Neural progenitor cell (in vitro differentiated cells): Measurements from ENCODE around the gene PAQR8. TPM values are rescaled to one million over a fixed set of nuclear protein-coding genes. Genes with fewer than 3 reads are reported as not detected.

ENCODE experiments used
- DNase-seq: peaks from one replicate; pipeline ENCODE4 v3.0.0-alpha.2; 2016; ENCODE audit warnings: low spot score
- H2AFZ ChIP-seq: fragments of 200-600 bp; sonication (generic); replicated peaks from 2 replicates; pipeline ENCODE4 v1.6.1; 2016; ENCODE audit warnings: antibody characterized with exemption
- H3F3A ChIP-seq: fragments of 200-600 bp; sonication (generic); 2 replicates; pipeline ENCODE4 v1.6.1; 2016; ENCODE audit warnings: antibody characterized with exemption, low read depth
- H3K27ac ChIP-seq: fragments of 200-600 bp; sonication (generic); 2 replicates; pipeline ENCODE4 v1.5.1; 2016; ENCODE audit warnings: mild to moderate bottlenecking
- H3K27me3 ChIP-seq: fragments of 200-600 bp; sonication (generic); 2 replicates; pipeline ENCODE4 v1.6.1; 2016; ENCODE audit warnings: mild to moderate bottlenecking, moderate library complexity
- H3K36me3 ChIP-seq: fragments of 200-600 bp; sonication (generic); 2 replicates; pipeline ENCODE4 v1.5.1; 2016
- H3K4me1 ChIP-seq: fragments of 200-600 bp; sonication (generic); 2 replicates; pipeline ENCODE4 v1.6.1; 2016; ENCODE audit warnings: mixed run types
- H3K4me2 ChIP-seq: fragments of 200-600 bp; sonication (generic); 2 replicates; pipeline ENCODE4 v1.6.1; 2016
- H3K4me3 ChIP-seq: fragments of 200-600 bp; sonication (generic); 2 replicates; pipeline ENCODE4 v1.5.1; 2016
- H3K79me2 ChIP-seq: fragments of 200-600 bp; sonication (generic); 2 replicates; pipeline ENCODE4 v1.6.1; 2016; ENCODE audit warnings: low read depth
- H3K9ac ChIP-seq: fragments of 200-600 bp; sonication (generic); 2 replicates; pipeline ENCODE4 v1.6.1; 2016
- H3K9me3 ChIP-seq: fragments of 200-600 bp; sonication (generic); 2 replicates; pipeline ENCODE4 v1.5.1; 2016; ENCODE audit warnings: low read depth
- H4K20me1 ChIP-seq: fragments of 200-600 bp; sonication (generic); 2 replicates; pipeline ENCODE4 v1.6.1; 2016; ENCODE audit warnings: low read depth
- H3K27ac Mint-ChIP-seq: 3 replicates; pipeline ENCODE4 v1.8.0; 2021; ENCODE audit warnings: mixed read lengths
- H3K27me3 Mint-ChIP-seq: 2 replicates; pipeline ENCODE4 v1.8.0; 2022; ENCODE audit warnings: low read depth, mild to moderate bottlenecking, inconsistent platforms, moderate library complexity, mixed read lengths; ENCODE audit not compliant: insufficient read depth
- H3K36me3 Mint-ChIP-seq: 3 replicates; pipeline ENCODE4 v1.8.0; 2021; ENCODE audit warnings: mixed read lengths
- H3K4me1 Mint-ChIP-seq: 3 replicates; pipeline ENCODE4 v1.8.0; 2021; ENCODE audit warnings: mixed read lengths
- H3K4me3 Mint-ChIP-seq: 3 replicates; pipeline ENCODE4 v1.8.0; 2021; ENCODE audit warnings: mild to moderate bottlenecking, moderate library complexity, mixed read lengths
- H3K9me3 Mint-ChIP-seq: 3 replicates; pipeline ENCODE4 v1.8.0; 2020; ENCODE audit warnings: mixed read lengths
- EZH2 ChIP-seq: fragments of 200-600 bp; sonication (generic); IDR thresholded peaks from 2 replicates; pipeline ENCODE4 v1.6.1; 2017; ENCODE audit warnings: antibody characterized with exemption, mild to moderate bottlenecking, moderate library complexity
- EZH2phosphoT487 ChIP-seq: fragments of 200-600 bp; sonication (generic); IDR thresholded peaks from 2 replicates; pipeline ENCODE4 v1.6.1; 2017; ENCODE audit warnings: antibody characterized with exemption
- total RNA-seq: library from RNA; depleted of rRNA; stranded (reverse); fragments of >200 nt; gene quantifications from 2 replicates; pipeline ENCODE4 v1.2.3, GENCODE V29; 2015; ENCODE audit warnings: low replicate concordance
- TF ChIP-seq, protein P1 (sequence below): fragments of 200-600 bp; sonication (generic); IDR thresholded peaks from 2 replicates; pipeline ENCODE4 v1.5.1; 2017; ENCODE audit warnings: antibody characterized with exemption, mild to moderate bottlenecking

The PAQR8 gene
- total RNA-seq, 1 donor from 2014 or later = 16.9 TPM

DNA sequence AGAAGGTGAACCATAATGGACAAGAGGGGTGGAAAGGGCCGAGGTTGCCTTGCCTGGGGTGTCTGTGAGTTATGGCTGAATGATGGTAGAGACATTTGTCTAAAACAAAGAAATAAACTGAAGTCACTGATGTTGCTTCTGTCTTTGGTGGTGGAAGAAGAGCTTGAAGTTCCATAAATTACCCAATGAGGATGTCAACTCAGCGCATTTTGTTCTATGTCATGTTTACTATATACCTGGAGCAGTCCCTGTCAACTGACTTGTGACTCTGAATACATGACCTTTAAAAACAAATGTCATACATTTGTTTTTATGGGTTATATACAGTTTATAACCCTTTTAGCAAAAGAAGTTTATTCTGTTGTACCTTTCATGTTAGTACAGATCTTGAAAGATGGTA is 60.2 kb downstream of the PAQR8 start:
- H3K27ac ChIP-seq = no peak overlapping the region
- no peaks in the 10 kb centered on the region for H3K27me3 Mint-ChIP-seq
- H2AFZ ChIP-seq = no peak overlapping the region
- H3K4me1 Mint-ChIP-seq = peaks cover 18% of the 10 kb centered on the region
- no peaks in the 10 kb centered on the region for H3K9me3 Mint-ChIP-seq
- H3K36me3 Mint-ChIP-seq = no peaks in the 10 kb centered on the region
- no peaks in the 10 kb centered on the region for H3K27me3 ChIP-seq
- no peak for DNase-seq
- no peak overlapping the region for H3K4me3 ChIP-seq
- H3K9ac ChIP-seq = no peak overlapping the region
- no peaks in the 10 kb centered on the region for H3K9me3 ChIP-seq
- no peaks in the 10 kb centered on the region for H3K36me3 ChIP-seq
- no peak overlapping the region for H3K27ac Mint-ChIP-seq
- TF ChIP-seq, protein P1, sequence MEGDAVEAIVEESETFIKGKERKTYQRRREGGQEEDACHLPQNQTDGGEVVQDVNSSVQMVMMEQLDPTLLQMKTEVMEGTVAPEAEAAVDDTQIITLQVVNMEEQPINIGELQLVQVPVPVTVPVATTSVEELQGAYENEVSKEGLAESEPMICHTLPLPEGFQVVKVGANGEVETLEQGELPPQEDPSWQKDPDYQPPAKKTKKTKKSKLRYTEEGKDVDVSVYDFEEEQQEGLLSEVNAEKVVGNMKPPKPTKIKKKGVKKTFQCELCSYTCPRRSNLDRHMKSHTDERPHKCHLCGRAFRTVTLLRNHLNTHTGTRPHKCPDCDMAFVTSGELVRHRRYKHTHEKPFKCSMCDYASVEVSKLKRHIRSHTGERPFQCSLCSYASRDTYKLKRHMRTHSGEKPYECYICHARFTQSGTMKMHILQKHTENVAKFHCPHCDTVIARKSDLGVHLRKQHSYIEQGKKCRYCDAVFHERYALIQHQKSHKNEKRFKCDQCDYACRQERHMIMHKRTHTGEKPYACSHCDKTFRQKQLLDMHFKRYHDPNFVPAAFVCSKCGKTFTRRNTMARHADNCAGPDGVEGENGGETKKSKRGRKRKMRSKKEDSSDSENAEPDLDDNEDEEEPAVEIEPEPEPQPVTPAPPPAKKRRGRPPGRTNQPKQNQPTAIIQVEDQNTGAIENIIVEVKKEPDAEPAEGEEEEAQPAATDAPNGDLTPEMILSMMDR = no peak
- TF ChIP-seq EZH2 (no peak), EZH2phosphoT487 (no peak)
- peaks cover 15% of the 10 kb centered on the region for H3K79me2 ChIP-seq
- no peaks in the 10 kb centered on the region for H4K20me1 ChIP-seq
- peaks cover 15% of the 10 kb centered on the region for H3F3A ChIP-seq
- peak overlapping the region; percentile 86 for H3K4me2 ChIP-seq
- H3K4me1 ChIP-seq = peaks cover 20% of the 10 kb centered on the region
- H3K4me3 Mint-ChIP-seq = no peak overlapping the region

DNA sequence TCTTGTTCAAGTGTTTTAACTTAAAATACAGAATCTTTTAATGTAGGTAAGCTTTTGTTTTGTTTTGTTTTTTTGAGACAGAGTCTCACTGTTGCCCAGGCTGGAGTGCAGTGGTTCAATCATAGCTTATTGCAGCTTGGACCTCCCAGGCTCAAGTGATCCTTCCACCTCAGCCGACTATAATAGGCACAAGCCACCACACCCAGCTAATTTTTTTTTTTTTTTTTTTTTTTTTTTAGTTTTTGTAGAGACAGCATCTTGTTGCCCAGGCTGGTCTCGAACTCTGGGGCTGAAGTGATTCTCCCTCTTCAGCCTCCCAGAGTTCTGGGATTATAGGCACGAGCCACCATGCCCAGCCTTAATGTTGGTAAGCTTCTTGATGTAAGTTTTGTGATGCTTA is 61.5 kb downstream of the PAQR8 start:
- Histone ChIP-seq H3K9me3 (no peaks in the 10 kb centered on the region), H2AFZ (no peak overlapping the region), H3K36me3 (no peaks in the 10 kb centered on the region), H3F3A (peaks cover 14% of the 10 kb centered on the region), H3K27ac (no peak overlapping the region), H3K27me3 (no peaks in the 10 kb centered on the region), H3K4me1 (peaks cover 20% of the 10 kb centered on the region), H3K4me2 (no peak overlapping the region), H3K79me2 (peaks cover 15% of the 10 kb centered on the region), H3K4me3 (no peak overlapping the region), H3K9ac (no peak overlapping the region), H4K20me1 (no peaks in the 10 kb centered on the region)
- Mint-ChIP-seq H3K36me3 (peaks cover 4% of the 10 kb centered on the region), H3K27ac (no peak overlapping the region), H3K4me1 (peaks cover 11% of the 10 kb centered on the region), H3K4me3 (no peak overlapping the region), H3K27me3 (no peaks in the 10 kb centered on the region), H3K9me3 (no peaks in the 10 kb centered on the region)
- DNase-seq = no peak
- TF ChIP-seq, protein P1 = no peak
- no peak for TF ChIP-seq EZH2
- TF ChIP-seq EZH2phosphoT487 = no peak

DNA sequence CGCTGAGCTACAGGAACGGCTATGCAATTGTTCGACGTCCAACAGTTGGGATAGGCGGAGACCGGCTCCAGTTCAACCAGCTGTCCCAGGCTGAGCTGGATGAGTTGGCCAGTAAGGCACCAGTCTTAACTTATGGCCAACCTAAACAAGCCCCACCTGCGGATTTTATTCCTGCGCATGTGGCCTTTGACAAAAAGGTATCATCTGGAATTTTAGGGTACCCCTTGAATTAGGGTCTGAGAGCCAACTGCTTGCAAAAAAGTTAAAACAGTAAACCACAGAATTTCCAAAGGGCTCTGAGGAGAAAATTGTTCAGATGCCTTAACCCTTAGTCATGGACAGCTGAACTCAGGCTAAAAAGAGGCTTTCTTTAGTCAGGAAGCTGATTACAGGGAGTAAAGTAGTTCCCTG is 62.0 kb downstream of the PAQR8 start:
- Mint-ChIP-seq H3K27ac (no peak overlapping the region), H3K36me3 (peaks cover 9% of the 10 kb centered on the region), H3K27me3 (no peaks in the 10 kb centered on the region), H3K4me1 (peaks cover 6% of the 10 kb centered on the region), H3K9me3 (peaks cover 2% of the 10 kb centered on the region), H3K4me3 (no peak overlapping the region)
- Histone ChIP-seq H4K20me1 (no peaks in the 10 kb centered on the region), H2AFZ (no peak overlapping the region), H3K36me3 (no peaks in the 10 kb centered on the region), H3K4me3 (no peak overlapping the region), H3F3A (peaks cover 12% of the 10 kb centered on the region), H3K4me1 (peaks cover 16% of the 10 kb centered on the region), H3K27me3 (no peaks in the 10 kb centered on the region), H3K79me2 (peaks cover 15% of the 10 kb centered on the region), H3K4me2 (no peak overlapping the region), H3K27ac (peak overlapping the region; percentile 11), H3K9me3 (no peaks in the 10 kb centered on the region), H3K9ac (no peak overlapping the region)
- TF ChIP-seq EZH2phosphoT487 (no peak), EZH2 (no peak)
- TF ChIP-seq, protein P1 = no peak
- no peak for DNase-seq
